Neural progenitor cell (in vitro differentiated cells): ENCODE data around the gene IRF6.

Experiments
- EZH2 ChIP-seq: fragments of 200-600 bp; sonication (generic); IDR thresholded peaks from 2 replicates; pipeline ENCODE4 v1.6.1; 2017; ENCODE audit warnings: antibody characterized with exemption, mild to moderate bottlenecking, moderate library complexity
- EZH2phosphoT487 ChIP-seq: fragments of 200-600 bp; sonication (generic); IDR thresholded peaks from 2 replicates; pipeline ENCODE4 v1.6.1; 2017; ENCODE audit warnings: antibody characterized with exemption
- TF ChIP-seq, protein P1 (sequence below): fragments of 200-600 bp; sonication (generic); IDR thresholded peaks from 2 replicates; pipeline ENCODE4 v1.5.1; 2017; ENCODE audit warnings: antibody characterized with exemption, mild to moderate bottlenecking

DNA sequence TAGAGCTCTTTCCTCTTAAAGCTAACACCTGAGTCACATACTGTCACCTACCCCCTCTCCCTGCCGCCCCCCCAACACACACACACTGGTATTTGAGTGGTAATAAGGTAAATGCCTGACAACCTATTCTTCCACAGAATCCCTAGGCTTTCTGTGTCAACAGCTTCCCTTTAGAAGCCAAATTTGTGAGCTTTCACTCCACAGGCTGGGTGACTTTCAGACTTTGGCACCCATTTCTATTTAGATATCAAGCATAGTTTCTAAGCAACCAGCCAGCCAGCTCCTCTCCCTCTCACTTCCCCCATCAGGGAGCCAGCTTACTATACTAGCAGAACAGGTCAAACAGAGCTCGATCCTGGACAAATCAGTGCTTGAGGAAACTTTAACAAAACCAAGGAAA lies 18.4 kb downstream of the IRF6 start:
- TF ChIP-seq, protein P1, sequence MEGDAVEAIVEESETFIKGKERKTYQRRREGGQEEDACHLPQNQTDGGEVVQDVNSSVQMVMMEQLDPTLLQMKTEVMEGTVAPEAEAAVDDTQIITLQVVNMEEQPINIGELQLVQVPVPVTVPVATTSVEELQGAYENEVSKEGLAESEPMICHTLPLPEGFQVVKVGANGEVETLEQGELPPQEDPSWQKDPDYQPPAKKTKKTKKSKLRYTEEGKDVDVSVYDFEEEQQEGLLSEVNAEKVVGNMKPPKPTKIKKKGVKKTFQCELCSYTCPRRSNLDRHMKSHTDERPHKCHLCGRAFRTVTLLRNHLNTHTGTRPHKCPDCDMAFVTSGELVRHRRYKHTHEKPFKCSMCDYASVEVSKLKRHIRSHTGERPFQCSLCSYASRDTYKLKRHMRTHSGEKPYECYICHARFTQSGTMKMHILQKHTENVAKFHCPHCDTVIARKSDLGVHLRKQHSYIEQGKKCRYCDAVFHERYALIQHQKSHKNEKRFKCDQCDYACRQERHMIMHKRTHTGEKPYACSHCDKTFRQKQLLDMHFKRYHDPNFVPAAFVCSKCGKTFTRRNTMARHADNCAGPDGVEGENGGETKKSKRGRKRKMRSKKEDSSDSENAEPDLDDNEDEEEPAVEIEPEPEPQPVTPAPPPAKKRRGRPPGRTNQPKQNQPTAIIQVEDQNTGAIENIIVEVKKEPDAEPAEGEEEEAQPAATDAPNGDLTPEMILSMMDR = no peak
- TF ChIP-seq EZH2 = no peak
- no peak for TF ChIP-seq EZH2phosphoT487
